ENCODE measurements around the gene CR2. TPM values are rescaled to one million over a fixed set of nuclear protein-coding genes. Genes with fewer than 3 reads are reported as not detected.

CR2 gene
- polyA plus RNA-seq, 1 of the 3 experiments (the other 2 are of a cell fraction), result not detected

DNA sequence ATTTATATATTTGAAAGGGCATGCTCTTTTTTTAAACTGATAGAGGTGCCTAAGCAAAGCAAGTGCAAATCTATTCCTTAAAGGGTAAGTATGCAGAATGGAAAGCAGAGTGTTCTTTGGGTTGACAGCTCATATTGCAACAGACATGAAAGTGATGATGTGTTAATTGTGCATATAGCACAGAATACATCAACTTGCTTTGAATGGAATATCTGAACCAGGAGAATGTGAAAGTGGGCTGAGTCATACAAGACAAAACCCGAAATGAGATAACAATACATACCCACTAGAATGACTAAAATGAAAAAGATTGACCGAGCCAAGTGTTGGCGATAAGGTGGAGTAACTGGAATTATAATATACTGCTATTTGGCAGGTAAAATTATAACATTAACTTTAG lies 46.2 kb downstream of the CR2 start (continued):
- TF ChIP-seq, protein P1, sequence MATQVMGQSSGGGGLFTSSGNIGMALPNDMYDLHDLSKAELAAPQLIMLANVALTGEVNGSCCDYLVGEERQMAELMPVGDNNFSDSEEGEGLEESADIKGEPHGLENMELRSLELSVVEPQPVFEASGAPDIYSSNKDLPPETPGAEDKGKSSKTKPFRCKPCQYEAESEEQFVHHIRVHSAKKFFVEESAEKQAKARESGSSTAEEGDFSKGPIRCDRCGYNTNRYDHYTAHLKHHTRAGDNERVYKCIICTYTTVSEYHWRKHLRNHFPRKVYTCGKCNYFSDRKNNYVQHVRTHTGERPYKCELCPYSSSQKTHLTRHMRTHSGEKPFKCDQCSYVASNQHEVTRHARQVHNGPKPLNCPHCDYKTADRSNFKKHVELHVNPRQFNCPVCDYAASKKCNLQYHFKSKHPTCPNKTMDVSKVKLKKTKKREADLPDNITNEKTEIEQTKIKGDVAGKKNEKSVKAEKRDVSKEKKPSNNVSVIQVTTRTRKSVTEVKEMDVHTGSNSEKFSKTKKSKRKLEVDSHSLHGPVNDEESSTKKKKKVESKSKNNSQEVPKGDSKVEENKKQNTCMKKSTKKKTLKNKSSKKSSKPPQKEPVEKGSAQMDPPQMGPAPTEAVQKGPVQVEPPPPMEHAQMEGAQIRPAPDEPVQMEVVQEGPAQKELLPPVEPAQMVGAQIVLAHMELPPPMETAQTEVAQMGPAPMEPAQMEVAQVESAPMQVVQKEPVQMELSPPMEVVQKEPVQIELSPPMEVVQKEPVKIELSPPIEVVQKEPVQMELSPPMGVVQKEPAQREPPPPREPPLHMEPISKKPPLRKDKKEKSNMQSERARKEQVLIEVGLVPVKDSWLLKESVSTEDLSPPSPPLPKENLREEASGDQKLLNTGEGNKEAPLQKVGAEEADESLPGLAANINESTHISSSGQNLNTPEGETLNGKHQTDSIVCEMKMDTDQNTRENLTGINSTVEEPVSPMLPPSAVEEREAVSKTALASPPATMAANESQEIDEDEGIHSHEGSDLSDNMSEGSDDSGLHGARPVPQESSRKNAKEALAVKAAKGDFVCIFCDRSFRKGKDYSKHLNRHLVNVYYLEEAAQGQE (IDR thresholded peaks at IDR 0.05; ENCODE audit: low read depth, low read length), result no peak

DNA sequence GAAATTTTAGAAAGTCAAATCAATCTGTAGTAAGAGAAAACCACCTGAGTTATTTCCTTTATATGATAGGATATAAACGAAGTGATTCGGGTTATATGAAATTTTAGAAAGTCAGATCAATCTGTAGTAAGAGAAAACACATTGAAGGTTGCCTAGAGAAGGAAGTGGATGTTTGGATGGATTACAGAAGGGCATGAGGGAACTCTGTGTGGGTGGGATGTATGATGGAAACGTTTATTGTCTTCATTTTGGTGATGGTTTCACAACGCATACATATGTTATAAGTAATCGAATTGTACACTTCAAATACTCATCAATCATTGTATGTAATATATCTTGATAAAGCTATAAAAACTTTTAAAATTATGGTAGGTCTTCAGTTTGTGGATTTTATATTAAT lies 46.9 kb downstream of the CR2 start:
- H3K9ac ChIP-seq, result no peak overlapping the region
- no peak overlapping the region for H2AFZ ChIP-seq (ENCODE audit: low read depth)
- no peaks in the 10 kb centered on the region for H3F3A ChIP-seq (replicated peaks; ENCODE audit: insufficient read depth)
- no peak overlapping the region for H3K4me3 ChIP-seq (ENCODE audit: low read depth in 2 of 2, low read length in 1 of 2)
- CTCF ChIA-PET, result no interaction called here
- no peaks in the 10 kb centered on the region for H3K9me2 ChIP-seq
- POLR2A ChIA-PET, result no interaction called here
- no peak overlapping the region for H3K4me2 ChIP-seq
- no peaks in the 10 kb centered on the region for H3K79me2 ChIP-seq (ENCODE audit: insufficient read depth)
- WGBS (ENCODE audit: low lambda C conversion rate), result 2% methylated on average over 5 of the region's 5 CpGs
- no peak overlapping the region for H3K27ac ChIP-seq (ENCODE audit: low read depth in 2 of 2, low read length in 1 of 2)
- TF ChIP-seq NRF1 (IDR thresholded peaks at IDR 0.05; ENCODE audit: low read depth, low read length) (no peak), NFIC (IDR thresholded peaks at IDR 0.05; ENCODE audit: borderline replicate concordance) (no peak), RFX5 (IDR thresholded peaks at IDR 0.05; ENCODE audit: low read length) (no peak), SIN3A (IDR thresholded peaks at IDR 0.05; ENCODE audit: borderline replicate concordance, low read depth, low read length) (no peak), RCOR1 (IDR thresholded peaks at IDR 0.05; ENCODE audit: low read length) (no peak), CHD2 (IDR thresholded peaks at IDR 0.05; ENCODE audit: low read length, partially characterized antibody) (no peak), EZH2phosphoT487 (IDR thresholded peaks at IDR 0.05; ENCODE audit: borderline replicate concordance, low read depth) (no peak), FOXJ3 (CRISPR knock-in tag; IDR thresholded peaks at IDR 0.05) (no peak)
- TF ChIP-seq, protein P2, sequence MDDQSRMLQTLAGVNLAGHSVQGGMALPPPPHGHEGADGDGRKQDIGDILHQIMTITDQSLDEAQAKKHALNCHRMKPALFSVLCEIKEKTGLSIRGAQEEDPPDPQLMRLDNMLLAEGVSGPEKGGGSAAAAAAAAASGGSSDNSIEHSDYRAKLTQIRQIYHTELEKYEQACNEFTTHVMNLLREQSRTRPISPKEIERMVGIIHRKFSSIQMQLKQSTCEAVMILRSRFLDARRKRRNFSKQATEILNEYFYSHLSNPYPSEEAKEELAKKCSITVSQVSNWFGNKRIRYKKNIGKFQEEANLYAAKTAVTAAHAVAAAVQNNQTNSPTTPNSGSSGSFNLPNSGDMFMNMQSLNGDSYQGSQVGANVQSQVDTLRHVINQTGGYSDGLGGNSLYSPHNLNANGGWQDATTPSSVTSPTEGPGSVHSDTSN (IDR thresholded peaks at IDR 0.05), result no peak
- TF ChIP-seq, protein P3, sequence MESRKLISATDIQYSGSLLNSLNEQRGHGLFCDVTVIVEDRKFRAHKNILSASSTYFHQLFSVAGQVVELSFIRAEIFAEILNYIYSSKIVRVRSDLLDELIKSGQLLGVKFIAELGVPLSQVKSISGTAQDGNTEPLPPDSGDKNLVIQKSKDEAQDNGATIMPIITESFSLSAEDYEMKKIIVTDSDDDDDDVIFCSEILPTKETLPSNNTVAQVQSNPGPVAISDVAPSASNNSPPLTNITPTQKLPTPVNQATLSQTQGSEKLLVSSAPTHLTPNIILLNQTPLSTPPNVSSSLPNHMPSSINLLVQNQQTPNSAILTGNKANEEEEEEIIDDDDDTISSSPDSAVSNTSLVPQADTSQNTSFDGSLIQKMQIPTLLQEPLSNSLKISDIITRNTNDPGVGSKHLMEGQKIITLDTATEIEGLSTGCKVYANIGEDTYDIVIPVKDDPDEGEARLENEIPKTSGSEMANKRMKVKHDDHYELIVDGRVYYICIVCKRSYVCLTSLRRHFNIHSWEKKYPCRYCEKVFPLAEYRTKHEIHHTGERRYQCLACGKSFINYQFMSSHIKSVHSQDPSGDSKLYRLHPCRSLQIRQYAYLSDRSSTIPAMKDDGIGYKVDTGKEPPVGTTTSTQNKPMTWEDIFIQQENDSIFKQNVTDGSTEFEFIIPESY (IDR thresholded peaks at IDR 0.05; ENCODE audit: borderline replicate concordance, low read depth), result no peak
- TF ChIP-seq, protein P4, sequence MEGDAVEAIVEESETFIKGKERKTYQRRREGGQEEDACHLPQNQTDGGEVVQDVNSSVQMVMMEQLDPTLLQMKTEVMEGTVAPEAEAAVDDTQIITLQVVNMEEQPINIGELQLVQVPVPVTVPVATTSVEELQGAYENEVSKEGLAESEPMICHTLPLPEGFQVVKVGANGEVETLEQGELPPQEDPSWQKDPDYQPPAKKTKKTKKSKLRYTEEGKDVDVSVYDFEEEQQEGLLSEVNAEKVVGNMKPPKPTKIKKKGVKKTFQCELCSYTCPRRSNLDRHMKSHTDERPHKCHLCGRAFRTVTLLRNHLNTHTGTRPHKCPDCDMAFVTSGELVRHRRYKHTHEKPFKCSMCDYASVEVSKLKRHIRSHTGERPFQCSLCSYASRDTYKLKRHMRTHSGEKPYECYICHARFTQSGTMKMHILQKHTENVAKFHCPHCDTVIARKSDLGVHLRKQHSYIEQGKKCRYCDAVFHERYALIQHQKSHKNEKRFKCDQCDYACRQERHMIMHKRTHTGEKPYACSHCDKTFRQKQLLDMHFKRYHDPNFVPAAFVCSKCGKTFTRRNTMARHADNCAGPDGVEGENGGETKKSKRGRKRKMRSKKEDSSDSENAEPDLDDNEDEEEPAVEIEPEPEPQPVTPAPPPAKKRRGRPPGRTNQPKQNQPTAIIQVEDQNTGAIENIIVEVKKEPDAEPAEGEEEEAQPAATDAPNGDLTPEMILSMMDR (IDR thresholded peaks at IDR 0.05), result no peak
- TF ChIP-seq, protein P5, sequence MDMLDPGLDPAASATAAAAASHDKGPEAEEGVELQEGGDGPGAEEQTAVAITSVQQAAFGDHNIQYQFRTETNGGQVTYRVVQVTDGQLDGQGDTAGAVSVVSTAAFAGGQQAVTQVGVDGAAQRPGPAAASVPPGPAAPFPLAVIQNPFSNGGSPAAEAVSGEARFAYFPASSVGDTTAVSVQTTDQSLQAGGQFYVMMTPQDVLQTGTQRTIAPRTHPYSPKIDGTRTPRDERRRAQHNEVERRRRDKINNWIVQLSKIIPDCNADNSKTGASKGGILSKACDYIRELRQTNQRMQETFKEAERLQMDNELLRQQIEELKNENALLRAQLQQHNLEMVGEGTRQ (IDR thresholded peaks at IDR 0.05; ENCODE audit: borderline replicate concordance, low read depth, low read length), result no peak
- TF ChIP-seq, protein P6, sequence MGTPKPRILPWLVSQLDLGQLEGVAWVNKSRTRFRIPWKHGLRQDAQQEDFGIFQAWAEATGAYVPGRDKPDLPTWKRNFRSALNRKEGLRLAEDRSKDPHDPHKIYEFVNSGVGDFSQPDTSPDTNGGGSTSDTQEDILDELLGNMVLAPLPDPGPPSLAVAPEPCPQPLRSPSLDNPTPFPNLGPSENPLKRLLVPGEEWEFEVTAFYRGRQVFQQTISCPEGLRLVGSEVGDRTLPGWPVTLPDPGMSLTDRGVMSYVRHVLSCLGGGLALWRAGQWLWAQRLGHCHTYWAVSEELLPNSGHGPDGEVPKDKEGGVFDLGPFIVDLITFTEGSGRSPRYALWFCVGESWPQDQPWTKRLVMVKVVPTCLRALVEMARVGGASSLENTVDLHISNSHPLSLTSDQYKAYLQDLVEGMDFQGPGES (IDR thresholded peaks at IDR 0.05; ENCODE audit: low read depth, low read length), result no peak
- H3K4me1 ChIP-seq (ENCODE audit: control insufficient read depth in 1 of 2, insufficient read depth in 2 of 2, low read depth in 1 of 2, low read length in 1 of 2), result no peaks in the 10 kb centered on the region
- DNase-seq, result no peak
- no peaks in the 10 kb centered on the region for H4K20me1 ChIP-seq (ENCODE audit: insufficient read depth)
- H3K36me3 ChIP-seq (replicated peaks in 1 of 2; ENCODE audit: control insufficient read depth in 1 of 2, insufficient read depth in 2 of 2, low read length in 1 of 2), result no peaks in the 10 kb centered on the region
- no peaks in the 10 kb centered on the region for H3K9me3 ChIP-seq
- peaks cover 27% of the 10 kb centered on the region for H3K27me3 ChIP-seq (ENCODE audit: insufficient read depth)

Measured in SK-N-SH (cell line).